ENCODE data around the gene BFSP2.
"Not testable (repeated sequence)": the region's sequence is repeated elsewhere in the genome, so short reads cannot be mapped to it uniquely, and the experiment has no call there.

Gene BFSP2

DNA sequence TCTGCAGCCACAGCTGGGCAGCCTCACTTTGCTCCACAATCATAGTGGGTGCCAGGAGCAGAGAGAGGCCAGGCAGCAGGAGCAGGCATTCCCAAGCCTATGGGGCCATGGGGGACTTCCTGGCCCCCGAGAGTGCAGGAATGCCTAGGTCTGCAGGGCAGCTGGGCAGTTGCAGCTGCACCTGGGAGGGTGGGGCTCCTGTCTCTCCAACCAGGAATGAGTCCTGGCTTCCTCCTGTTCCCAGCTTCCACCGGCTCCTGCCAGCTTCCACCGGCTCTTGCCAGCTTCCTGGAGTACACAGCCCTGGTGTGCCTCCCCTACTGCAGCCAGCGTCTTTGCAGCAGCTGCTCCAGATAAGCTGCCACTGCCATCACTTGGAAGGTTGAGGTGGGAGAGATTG lies 87.3 kb downstream of the BFSP2 start:
- DNase-seq, result no peak

DNA sequence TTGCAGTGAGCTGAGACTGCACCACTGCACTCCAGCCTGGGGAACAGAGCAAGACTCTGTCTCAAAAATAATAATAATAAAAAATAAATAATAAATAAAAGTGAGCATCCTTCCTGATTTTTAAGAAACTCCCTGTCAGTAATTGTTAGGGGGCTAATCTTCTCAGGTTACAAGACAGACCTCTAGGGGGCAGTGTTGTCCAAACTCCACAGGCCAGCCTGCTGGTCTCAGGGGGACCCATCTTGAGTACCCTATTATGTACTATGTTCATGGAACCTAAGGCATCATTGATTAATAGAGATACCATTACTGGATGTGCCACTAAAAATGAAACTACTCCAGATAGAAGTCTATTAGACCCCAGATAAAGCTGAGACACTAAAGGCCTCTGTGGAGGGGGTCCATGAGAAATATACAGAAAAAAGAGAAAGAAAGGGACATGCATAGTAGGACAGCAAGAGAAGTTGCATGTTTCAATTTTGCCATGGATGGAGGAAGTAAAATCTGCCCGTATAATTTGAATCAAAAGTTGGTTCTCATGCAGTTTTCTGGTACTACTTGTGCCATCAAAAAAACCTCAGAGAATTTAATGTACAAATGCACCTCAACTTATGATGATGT lies 88.2 kb downstream of the BFSP2 start:
- DNase-seq, result peak; percentile 19

DNA sequence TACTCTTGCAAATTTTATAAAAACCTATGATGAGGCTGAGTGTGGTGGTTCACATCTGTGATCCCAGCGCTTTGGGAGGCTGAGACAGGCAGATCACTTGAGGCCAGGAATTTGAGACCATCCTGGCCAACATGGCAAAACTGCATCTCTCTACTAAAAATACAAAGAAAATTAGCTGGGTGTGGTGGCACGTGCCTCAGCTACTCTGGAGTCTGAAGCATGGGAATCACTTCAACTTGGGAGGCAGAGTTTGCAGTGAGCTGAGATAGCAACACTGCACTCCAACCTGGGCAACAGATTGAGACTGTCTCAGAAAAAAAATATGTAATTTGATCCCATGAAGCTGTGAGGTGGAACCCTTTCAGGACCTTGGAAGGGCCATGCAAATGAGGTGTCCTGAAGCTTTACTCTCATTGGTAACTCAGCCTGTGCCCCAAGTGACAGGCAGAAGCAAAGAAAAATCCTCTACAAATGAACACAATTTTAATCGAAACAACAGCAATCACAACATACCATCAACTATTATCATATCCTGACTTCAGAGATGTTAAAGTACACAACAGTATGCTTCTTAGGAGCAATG lies 89.0 kb downstream of the BFSP2 start:
- DNase-seq, result peak; percentile 18

DNA sequence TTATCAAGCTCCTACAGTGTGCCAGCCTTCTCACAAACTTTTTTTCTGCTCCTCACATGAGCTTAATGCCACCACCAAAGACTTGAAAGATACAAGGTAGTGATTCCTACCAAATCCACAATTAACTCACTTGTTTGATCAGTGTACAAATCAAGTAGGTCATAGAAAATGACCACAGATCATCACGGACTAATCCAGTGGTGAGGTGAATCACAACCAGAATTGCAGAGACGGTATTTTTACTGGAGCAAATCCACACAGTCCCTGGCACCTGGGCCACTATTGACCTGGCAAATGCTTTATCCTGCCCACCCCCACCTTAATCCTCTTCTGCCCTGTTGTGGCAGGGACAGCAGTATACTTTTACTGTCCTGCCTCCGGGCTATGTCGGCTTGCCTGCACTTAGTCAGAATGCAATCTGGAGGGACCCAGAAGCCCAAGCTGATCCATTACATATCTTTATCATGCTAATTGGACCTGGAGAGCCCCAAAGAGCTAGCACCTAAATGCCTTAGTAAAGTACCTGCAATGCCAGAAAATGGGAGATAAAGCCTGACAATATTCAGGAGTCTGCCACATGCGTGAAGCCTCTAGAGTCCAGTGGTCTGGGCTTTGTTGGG lies 89.7 kb downstream of the BFSP2 start:
- no peak for DNase-seq

DNA sequence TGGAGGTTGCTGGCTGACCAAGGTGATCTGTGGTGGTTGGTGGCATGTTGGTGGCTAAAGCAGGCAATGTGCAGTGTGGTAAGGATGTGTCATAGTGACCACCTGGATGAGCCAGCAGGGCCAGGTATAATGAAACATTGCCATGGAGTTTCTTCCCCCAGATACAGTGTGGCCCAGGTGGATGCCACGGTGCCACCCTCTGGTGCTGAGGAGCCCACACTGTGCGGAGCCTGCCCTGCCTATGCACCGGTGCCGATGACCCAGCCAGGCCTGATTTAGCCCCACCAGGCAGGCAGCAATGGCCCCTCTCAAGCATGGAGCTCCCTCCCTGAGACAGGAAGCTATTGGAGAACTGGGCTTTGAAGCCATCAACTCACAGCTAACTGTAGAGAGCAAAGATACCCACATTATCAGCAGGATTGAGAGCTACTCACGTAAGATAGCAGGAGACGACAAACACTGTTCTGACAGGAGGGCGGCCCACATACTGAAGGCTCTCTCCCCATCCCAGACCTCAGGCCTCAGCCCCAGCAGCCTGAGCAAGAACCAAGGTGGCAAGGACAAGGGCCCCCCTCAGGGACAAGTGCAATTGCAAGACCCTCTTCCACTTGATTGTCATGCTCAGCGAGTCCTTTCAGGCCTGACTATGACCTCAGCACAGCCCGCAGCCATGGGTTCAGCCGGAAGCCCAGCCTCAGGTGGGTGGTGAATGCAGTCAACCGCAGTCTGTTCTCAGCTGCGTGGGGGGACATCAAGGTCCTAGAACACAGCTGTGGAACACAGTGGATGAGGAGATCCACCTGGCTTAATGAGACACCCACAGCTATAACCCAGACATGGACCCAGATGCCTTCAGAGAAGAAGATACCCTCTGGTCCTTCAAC lies 90.9 kb downstream of the BFSP2 start:
- DNase-seq, result no peak

DNA sequence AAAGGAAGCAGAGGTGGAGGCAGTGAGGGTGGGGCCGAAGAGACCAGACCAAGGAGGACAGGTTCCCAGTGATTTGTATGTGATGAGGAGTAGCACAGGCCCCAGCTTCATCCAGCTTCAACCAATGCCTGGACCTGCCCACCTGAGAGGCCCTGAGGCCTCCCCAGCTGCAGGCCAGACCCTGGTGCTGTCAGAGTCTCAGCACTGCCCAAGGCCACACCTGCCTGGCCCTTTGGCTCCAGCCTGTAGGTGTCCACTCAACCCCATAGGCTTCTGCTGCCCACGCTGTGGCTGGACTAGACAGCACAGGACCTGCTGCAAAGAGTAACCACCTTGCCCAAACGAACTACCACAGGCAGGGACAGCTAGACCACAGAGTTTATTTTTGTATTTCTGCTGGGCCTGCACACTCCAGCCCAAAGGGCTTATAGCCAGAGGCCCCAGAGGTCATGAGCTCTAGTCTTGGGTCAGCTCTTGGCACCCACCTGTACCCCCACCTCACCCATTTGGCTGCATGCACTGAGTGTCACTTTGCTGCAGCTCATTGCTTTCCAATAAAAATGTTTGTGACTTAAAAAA lies 91.7 kb downstream of the BFSP2 start:
- no peak for DNase-seq

DNA sequence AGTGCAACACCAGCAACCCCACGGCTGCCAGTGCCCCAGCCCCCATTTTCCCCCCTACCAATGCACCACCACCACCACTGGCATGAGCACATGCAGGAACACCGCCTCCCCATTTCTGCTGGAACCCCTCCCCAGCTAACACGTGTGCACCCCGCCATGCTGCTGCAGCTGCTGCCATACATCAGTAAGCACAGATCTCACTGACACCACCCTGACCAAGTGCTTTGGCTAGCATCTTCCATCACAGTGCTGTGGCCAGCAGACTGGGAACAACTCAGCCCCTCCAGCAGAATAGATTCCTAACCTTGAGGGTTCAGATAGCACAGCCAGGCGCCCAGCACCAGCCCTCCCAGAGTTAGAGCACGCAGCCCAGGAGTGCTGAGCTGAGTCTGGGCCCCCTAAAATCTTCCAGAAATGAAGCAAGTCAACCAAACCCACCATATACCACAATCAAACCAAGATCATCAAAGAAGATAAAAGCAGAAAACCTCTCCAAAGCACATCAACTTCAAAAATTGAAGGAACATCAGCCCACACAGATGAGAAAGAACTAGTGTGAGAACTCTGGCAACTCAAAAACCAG lies 92.4 kb downstream of the BFSP2 start:
- DNase-seq, result no peak

DNA sequence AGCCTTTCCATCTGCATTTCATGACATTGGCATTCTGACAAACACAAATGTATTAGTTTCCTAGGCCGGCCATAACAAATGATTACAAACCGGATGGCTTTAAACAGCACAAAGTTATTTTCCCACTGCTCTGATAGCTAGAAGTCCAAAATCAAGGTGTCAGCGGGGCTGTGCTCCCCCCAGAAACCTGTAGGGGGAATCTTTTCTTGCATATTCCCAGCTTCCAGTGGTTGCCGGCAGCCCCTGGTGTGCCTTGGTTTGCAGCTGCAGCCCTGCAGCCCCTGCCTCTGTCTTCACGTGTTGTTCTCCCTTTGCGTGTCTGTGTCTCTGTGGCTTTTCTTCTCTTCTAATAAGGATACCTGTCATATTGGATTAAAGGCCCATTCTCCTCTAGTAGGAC lies 94.6 kb downstream of the BFSP2 start:
- peak; percentile 21 for DNase-seq

DNA sequence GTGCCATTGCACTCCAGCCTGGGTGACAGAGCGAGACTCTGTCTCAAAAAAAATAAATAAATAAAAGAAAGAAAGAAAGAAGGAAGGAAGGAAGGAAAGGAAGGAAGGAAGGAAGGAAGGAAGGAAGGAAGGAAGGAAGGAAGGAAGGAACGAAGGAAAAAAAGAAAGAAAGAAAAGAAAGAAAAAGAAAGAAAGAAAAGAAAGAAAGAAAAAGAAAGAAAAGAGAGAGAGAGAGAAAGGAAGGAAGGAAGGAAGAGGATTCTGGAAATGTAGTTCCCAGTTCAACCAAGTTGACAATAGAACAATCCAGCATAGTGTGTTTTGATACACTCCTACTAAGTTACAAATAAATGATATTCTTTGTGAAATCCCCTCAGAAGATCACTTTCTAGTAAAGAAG lies 102.7 kb downstream of the BFSP2 start:
- DNase-seq, result not testable (repeated sequence)

DNA sequence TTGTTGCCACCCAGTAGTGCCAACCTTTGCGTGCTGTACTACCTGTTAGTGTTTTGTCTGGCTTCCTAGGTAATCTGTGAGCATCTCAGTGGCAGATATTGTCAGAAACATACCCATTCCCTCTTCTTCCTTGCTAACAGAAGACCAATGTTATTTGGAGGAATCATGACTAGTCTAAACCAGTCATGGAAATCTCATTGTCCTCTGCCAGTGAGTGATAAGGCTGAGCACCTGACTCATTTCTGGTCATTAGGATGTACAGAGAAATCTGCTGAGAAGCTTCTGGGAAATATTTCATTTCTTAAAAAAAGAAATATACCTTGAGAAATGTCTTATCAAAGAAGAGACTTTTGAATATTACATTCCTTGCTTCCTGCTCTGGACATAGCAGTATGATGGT lies 103.6 kb downstream of the BFSP2 start:
- DNase-seq, result no peak

DNA sequence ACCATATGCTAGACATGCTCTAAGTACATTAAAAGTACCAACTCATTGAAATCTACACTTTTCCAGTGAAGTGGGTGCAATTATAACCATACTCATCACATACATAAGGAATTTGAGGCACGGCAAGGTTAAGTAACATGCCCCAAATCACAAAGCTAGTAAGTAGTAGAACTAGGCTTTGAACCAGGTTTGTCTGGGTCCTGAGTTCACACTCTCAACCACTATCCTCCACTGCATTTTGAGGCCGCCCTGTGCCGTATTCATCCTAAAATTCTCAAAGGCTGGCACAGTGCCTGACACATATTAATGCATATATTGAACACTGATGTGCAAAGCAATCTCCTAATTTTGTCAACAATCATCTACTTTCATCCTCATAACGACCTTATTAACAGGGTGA lies 104.9 kb downstream of the BFSP2 start:
- DNase-seq, result no peak

DNA sequence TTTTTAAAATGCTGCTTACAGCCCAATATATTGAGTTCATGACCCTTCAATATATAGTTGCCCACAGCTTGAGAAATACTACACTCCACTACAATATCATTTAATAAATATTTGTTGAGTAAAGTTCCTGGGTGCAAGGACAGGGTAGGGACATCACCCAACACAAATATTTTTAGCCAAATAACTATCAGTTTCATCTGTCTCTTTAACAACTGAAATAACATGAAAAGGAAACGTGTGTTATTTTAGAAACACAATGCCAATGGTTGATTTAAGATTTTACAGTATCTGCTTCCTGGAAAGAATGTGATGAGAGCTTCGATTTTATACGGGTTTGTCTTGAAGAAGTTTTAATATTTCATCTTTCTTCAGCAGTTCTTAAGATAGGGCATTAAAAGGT lies 106.0 kb downstream of the BFSP2 start:
- no peak for DNase-seq

DNA sequence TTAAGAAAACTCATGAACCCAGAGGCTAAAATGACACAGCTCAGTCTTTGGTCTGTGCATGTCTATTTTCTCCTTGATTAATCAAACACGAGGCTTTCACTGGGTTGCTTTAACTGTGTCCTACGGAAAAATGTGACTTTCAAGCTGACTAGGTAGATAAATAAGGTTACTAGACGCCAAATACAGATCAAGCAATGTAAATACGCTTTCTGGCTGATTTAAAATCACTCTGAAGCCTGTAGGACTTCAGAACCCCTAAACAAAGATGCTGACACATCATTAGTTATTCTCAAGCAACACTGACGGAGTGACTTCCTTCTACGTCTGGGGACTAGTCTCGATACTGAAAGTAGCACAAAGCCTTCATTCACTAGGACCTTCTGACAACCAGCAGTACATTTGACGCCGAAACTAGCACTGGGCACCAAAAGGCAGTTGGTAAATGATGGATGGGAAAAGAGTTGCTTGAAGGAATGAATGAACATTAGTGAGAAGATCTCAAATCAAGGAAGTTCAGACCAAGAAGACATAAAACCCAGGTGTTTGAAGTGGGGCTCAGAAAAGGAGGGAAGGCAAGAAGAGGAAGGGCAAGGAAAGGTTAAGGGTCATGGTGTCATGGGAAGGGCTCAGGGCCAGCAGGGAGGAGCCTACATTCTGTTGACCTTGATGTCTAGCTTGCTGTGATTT lies 106.5 kb downstream of the BFSP2 start:
- DNase-seq, result no peak

DNA sequence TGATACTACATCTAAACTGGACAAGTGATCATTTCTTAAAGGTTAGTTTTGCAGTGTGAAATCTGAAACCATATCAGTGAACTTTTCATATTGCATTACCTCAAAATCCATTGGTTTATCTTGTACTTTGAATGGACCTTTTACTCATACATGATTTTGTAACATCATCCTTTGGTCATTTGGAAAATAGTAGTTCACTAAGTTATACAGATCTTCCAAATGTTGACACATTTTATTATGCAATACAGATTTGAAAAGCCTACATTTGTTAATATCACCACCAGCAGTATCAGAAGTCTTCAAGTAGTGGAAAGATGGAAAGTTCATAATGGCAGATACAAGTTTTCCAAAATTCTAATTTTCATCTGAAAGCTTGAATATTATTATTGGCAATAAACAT lies 109.6 kb downstream of the BFSP2 start:
- no peak for DNase-seq

DNA sequence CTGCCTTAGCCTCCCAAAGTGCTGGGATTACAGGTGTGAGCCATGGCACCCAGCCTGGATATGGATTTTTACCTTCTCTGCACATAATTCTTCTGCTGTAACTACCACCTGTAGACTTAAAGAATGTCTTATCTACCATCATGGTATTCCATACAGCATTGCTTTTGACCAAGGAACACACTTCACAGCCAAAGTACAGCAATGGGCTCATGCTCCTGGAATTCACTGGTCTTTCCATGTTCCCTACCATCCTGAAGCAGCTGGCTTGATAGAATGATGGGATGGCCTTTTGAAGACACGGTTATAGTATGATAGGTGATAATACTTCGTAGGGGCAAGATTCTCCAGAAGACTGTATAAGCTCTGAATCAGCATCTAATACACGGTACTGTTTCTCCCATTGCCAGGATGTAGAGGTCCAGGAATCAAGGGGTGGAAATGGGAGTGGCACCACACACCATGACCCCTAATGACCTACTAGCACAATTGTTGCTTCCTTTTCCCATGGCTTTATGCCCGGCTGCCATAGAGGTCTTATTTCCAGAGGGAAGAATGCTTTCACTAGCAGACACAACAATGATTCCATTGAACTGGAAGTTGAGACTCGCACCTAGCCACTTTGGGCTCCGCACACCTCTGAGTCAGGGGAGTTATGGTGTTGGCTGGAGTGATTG lies 112.7 kb downstream of the BFSP2 start:
- no peak for DNase-seq

DNA sequence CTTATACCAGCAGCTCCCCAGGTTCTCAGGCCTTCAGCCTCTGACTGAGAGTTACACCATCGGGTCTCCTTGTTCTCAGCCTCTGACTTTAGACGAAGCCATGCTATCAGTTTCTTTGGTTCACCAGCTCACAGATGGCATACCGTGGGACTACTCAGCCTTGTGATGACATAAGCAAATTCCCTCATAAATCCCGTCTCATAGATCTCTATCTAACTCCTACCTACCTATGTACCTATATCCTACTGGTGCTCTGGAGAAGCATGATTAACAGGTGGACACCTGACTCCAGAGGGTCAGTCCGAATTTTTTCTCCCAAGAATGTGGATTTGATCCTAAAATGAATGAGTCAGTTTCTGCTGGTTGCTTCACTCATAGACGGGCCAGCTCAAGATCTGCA lies 114.6 kb downstream of the BFSP2 start:
- no peak for DNase-seq

DNA sequence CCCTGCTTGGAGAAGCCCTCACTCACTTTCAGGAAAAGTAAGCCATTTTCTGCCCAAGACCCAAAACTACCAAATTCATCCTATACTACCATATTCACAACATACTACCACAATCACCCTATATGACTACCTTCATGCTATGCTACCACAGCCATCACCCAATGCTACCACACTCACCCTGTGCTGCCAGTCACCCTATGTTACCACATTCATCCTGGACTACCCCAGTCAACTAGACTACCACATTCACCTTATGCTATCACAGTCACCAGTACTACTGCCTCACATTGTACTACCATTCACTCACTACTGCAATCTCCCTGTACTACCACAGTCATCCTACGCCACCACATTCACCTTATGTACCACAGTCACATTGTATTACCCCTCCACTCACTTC lies 115.3 kb downstream of the BFSP2 start:
- no peak for DNase-seq

DNA sequence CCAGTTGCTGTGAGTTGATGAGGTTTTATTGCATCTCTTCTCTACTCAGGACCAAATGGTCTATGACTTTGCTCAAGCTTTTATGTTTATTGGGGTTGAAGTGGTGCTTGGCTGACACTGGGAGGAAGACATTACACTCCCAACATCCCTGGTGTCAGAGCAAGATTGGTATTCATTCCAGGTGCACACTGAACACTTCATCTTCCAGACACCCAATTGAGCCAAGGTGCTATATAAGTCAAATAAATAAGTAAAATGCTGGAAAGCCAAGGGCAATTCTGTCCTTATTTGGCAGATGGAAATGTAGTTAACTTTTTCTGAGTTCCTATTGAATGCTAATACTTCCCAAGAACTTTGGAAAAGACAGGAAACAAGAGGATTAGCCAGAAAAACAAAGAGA lies 120.4 kb downstream of the BFSP2 start:
- DNase-seq, result no peak

DNA sequence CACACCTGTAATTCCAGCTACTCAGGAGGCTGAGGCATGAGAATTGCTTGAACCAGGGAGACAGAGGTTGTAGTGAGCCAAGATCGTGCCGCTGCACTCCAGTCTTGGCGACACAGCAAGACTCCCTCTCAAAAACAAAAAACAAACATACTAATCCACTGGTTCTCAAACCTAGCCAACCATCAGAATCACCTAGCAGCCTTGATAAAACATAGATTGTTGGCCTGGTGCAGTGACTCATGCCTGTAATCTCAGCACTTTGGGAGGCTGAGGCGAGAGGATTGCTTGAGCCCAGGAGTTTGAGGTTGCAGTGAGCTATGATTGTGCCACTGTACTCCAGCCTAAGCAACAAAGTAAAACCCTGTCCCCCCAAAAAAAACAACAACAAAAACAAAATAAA lies 121.1 kb downstream of the BFSP2 start:
- peak; percentile 35 for DNase-seq

DNA sequence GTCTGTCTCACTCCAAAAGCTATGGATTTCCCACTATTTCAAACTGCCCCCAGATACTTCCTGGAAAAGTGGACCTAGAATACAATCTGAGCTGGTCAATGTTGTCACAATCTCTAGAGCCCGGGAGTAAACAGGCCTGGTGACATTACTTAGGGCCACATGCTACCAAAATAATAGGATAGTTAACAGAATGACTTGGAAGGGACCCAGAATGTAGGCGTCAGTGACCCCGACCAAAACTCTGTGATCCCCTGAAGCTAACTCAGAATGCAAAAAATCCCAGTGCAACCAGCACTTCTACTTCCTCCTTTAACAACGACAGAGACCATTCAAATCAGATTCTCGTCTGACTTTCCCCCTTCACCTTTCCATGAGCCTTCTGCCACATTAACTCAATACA lies 122.1 kb downstream of the BFSP2 start:
- no peak for DNase-seq

DNA sequence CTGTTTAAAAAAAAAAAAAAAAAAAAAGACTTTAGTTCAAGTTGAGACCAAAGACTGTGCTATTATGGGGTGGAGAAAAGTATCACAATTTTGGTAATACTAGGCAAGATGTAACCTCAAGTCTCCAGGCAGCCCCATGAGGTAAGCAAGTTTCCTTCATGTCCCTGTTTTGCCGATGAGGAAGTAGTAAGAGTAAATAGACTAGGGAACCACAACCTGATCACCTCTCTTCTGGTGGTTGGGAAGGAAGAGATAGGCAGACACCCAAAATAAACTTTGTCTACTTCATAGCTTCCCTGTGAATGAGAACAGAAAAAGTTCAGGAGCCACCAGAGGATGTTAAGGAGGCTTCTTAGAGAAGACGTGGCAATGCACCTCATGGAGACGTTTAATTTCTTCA lies 123.9 kb downstream of the BFSP2 start:
- DNase-seq, result not testable (repeated sequence)
